22Rv1 (cell line): ENCODE measurements around the gene KDM4C.

Experiments
- ZFX ChIP-seq: fragments of 450-650 bp; IDR thresholded peaks from 2 replicates; pipeline ENCODE4 v1.6.1; 2017; ENCODE audit warnings: antibody characterized with exemption, borderline replicate concordance
- TF ChIP-seq, protein P1 (sequence below): fragments of 450-650 bp; IDR thresholded peaks from 2 replicates; pipeline ENCODE4 v1.5.1; 2017; ENCODE audit warnings: mild to moderate bottlenecking

DNA sequence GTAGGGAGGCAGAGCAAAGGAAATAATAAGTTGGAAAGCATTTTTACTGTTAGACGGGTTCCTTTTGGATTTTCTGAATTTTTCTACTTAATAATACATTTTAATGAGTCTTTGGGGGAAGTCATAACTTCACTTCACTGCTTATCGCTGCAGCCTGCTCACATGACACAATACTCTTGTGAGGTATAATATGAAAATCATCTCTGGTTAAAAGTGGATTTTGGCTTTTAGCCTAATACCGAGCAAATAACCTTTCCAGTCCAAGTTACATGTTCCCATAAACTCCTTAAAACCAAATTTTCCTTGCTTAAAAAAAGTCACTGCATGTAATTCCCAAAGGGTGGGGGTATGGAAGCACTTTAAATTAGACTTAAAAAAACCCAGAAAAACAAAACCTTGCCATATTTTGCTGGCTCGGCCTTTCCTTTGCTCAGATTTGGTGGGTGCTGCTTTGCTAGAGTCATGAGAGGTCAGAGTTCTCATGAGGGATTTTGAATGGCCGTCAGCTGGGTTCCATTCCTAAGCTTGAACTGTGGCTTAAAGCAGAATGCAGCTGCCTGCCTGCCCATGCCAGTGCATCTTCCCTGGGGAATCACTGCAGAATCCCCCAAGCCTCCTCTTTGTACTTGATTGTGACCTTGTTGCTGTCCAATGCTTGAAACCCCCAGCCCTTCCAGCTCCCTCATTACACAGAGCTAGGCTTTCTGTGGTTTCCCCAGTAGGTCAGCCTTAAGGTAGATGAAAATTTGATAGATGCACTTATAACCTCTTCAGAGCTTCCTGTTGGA, 331.8 kb downstream of the KDM4C start:
- TF ChIP-seq, protein P1, sequence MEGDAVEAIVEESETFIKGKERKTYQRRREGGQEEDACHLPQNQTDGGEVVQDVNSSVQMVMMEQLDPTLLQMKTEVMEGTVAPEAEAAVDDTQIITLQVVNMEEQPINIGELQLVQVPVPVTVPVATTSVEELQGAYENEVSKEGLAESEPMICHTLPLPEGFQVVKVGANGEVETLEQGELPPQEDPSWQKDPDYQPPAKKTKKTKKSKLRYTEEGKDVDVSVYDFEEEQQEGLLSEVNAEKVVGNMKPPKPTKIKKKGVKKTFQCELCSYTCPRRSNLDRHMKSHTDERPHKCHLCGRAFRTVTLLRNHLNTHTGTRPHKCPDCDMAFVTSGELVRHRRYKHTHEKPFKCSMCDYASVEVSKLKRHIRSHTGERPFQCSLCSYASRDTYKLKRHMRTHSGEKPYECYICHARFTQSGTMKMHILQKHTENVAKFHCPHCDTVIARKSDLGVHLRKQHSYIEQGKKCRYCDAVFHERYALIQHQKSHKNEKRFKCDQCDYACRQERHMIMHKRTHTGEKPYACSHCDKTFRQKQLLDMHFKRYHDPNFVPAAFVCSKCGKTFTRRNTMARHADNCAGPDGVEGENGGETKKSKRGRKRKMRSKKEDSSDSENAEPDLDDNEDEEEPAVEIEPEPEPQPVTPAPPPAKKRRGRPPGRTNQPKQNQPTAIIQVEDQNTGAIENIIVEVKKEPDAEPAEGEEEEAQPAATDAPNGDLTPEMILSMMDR: no peak
- TF ChIP-seq ZFX: no peak
